ENCODE data around the gene ACAD8.

ACAD8 gene

DNA sequence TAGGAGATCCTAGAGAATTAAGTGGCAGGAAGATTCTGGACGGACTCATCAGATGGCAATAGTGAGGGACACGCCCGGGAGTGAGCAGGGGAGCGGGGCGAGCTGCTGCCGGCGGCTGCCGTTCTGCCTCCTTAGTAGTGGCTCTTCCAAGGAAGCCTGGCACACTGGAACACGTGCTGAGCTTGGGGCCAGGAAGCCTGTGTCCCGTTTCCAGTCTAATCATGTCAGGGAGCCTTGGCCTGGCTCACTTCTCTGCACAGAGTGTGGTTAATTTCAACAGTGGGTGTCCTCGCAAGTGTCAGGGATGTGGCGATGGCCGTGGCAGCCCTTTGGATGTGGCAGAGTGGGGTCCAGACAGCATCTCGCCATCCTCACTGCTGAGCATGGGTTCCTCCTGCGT is 39.3 kb downstream of the ACAD8 start:
- DNase-seq: no peak

DNA sequence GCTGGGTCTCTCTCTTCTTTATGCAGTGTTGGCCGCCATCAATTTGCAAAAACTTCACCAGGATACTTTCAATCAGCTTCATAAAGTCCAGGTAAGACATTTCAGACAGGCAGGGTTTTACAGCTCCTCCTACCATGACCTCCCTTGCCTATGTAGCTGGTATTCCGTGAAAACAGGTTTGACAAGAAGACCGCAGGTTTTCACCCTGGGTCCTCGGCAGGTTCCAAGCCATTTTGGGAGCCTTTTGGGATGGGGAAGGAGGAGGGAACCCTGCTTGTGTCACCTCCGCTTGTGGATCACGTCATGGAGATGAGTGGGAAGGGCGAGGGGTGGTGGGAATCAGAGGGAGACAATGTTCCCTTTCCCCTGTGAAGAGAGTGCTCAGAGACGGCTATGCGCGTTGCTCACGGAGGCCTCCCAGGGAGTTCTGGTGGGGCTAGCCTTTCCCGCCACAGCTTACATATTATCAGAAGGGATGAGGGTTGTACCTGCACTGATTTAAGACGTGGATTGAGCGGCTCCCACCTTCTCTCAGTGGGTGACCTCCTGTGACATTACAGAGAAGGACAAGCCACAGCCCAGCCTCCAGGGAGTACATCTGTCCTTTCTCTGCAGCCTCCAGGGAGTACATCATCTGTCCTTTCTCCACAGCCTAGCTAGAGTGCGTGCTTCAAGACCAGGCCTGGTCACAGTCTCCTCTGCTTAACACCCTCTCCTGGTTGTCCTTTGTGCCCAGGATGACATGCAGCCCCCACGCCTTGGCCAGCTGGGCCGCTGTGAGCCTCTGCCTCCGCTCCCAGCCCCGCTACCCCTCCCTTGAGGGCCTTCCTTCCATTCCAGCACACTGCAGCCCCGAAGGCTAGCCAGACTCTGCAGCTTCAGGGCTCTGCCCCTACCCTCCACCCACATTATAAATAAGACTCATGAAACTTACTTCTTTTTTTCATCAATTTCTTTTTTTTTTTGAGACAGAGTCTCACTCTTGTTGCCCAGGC is 40.0 kb downstream of the ACAD8 start:
- no peak for DNase-seq

DNA sequence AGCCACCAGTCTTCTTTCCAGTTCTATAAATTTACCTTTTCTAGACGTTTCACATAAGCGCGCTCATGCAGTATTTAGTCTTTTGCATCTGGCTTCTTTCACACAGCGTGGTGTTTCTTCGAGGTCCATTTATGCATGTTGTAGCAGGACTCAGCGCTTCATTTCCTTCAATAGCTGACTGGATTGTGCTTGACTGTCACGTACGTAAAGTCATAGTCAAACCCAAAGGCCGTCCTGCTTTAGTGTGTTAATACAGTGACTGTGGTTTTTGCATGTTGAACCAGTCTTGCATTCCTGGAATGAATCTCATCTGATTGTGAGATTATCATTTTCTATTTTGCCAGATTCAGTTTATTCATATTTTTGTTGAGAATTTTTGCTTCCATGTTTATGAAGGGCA is 41.3 kb downstream of the ACAD8 start:
- DNase-seq: no peak

DNA sequence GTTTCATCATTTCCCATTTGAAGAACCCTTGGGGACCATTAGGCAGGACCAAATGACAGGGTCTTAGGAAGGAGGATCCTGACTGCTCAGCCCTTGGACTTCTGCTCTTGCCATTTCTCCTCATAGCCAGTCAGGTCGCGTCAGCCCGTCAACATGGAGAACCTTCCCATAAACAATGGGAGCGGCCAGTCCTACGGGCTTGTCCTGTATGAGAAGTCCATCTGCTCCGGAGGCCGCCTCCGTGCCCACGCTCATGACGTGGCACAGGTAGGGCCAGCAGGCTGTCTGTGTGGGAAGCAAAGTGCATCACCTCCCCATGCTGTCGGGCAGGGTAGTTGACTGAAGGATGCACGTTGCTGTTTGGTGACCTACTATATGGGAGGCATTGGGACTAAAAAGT is 58.9 kb downstream of the ACAD8 start:
- no peak for DNase-seq

DNA sequence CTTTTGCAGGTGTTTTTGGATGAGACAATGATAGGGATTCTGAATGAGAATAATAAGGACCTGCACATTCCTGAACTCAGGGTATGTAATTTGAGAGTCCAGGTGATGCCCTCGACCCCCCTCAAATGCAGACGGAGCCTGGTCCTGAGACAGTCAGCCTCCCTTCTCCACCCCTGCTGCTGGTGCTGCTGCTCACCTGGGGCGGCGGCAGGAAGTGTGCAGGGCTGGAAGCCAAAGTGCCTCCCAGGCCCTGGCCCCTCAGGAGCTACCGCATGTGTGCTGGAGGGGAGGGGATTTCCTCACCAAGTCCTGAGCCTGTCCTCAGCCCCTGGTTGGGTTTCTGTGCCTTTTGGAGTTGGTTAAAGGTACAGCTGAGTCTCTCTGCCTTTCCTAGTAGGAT is 59.4 kb downstream of the ACAD8 start:
- DNase-seq: no peak

DNA sequence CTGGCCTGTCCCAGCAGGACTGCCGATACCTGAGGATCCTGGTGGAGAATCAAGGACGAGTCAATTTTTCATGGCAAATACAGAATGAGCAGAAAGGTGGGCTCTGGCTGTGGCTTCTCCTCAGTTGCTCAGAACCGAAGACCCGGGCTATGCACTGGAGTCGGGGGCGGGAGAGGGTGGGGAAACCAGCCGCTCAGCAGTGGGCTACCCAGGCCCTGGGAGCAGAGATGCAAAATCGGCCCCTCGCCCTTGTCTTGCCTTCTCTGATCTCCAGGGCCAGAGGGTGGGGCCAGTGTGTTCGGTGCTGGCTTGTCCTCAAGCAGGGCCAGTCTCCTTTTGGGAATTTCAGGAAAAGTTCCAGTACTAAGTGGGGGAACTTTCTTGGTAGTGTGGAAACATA is 60.0 kb downstream of the ACAD8 start:
- no peak for DNase-seq

DNA sequence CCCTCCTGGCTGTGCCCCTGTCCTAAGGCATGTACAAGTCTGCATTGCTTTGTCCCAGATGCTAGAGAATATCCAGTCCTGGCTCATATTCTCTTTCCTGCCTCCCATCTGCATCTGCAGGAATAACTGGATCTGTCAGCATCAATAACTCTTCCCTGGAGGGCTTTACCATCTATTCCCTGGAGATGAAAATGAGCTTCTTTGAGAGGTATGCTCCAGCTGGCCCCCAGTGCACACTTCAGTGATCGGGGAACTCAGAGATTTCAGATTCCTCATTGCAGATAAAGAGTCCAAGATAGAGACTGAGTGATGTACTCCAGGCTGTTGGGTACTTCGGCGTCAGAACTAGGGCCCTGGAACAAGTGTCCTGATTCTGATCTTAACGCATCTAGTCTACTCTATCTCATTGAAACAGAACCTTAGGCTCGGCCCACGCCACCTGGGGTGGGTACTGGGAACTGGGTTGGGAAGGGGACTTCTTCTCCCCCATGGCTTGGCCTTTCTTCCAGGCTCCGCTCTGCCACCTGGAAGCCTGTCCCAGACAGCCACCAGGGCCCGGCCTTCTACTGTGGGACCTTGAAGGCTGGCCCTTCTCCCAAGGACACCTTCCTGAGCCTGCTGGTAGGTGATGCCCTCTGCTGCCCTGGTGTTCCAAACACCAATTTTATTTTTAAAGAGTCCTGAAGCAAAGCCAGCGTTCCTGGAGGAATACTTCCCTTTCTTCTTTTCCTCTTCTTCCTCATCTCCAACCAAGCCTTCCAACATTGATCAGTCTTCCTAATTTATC is 60.6 kb downstream of the ACAD8 start:
- no peak for DNase-seq
